Lung (tissue), 12 donors: ENCODE results near the gene LYRM7. TPM values are rescaled to one million over a fixed set of nuclear protein-coding genes. Genes with fewer than 3 reads are reported as not detected.

ENCODE experiments used
- ATAC-seq: fragments of 200-7000 bp; cut with Tn5 transposase; one replicate; pipeline ENCODE4 v1.9.1; 2020; ENCODE audit warnings: moderate number of reproducible peaks; ENCODE audit not compliant: insufficient read depth, low FRiP score
- DNase-seq, 3 donors: peaks; one replicate each; pipeline ENCODE4 v3.0.0-alpha.2; 2013 to 2017
- H3K27ac ChIP-seq, 2 donors: one replicate each; pipeline ENCODE4 v1.5.1; 2013; ENCODE audit warnings: mild to moderate bottlenecking in 2 of 2, moderate library complexity in 2 of 2, control low read depth in 1 of 2, inconsistent platforms in 1 of 2, low read depth in 1 of 2, low read length in 1 of 2
- H3K27me3 ChIP-seq, 3 donors: one replicate each; pipeline ENCODE4 v1.5.1; 2013; ENCODE audit warnings: low read length in 2 of 3; ENCODE audit not compliant: control insufficient read depth in 3 of 3, insufficient read depth in 3 of 3
- H3K36me3 ChIP-seq, 4 donors: one replicate each; pipeline ENCODE4 v1.5.1; 2013; ENCODE audit warnings: low read length in 4 of 4, mild to moderate bottlenecking in 1 of 4, moderate library complexity in 1 of 4; ENCODE audit not compliant: control insufficient read depth in 4 of 4, insufficient read depth in 4 of 4
- H3K4me1 ChIP-seq, 5 donors: one replicate each; pipeline ENCODE4 v1.5.1; 2013; ENCODE audit warnings: low read length in 5 of 5, mild to moderate bottlenecking in 2 of 5, moderate library complexity in 1 of 5; ENCODE audit not compliant: control insufficient read depth in 5 of 5, insufficient read depth in 5 of 5
- H3K4me3 ChIP-seq: one replicate; pipeline ENCODE4 v1.5.1; 2013; ENCODE audit warnings: mild to moderate bottlenecking, control low read depth, moderate library complexity
- H3K9ac ChIP-seq, 2 donors: one replicate each; pipeline ENCODE4 v1.5.1; 2013; ENCODE audit warnings: low read length in 2 of 2, control low read depth in 1 of 2; ENCODE audit not compliant: insufficient read depth in 1 of 2
- H3K9me3 ChIP-seq, 4 donors: one replicate each; pipeline ENCODE4 v1.5.1; 2013; ENCODE audit warnings: low read length in 3 of 4, mild to moderate bottlenecking in 1 of 4, moderate library complexity in 1 of 4; ENCODE audit not compliant: control insufficient read depth in 4 of 4, insufficient read depth in 3 of 4
- WGBS, 2 donors: extraction: QIAGEN DNeasy Blood & Tissue Kit; methylation state at CpG; one replicate each; pipeline ENCODE4 v1.1.7; 2013; 5-methylcytosine and 5-hydroxymethylcytosine counted together
- polyA plus RNA-seq, 2 donors: library from polyadenylated mRNA; stranded (reverse); fragments of 200-250 nt; gene quantifications; one replicate each; pipeline ENCODE4 v1.2.1, GENCODE V29; 2013
- total RNA-seq, 2 donors: library from RNA; depleted of rRNA in 1 of 2; stranded (reverse); fragments of >200 nt in 1 of 2; gene quantifications; one replicate each; pipeline ENCODE4 v1.2.1, GENCODE V29; 2014 to 2021
- TF ChIP-seq, protein P1 (sequence below): IDR thresholded peaks from 2 replicates; pipeline ENCODE4 v1.5.1; 2012; ENCODE audit warnings: mild to moderate bottlenecking; ENCODE audit errors: control extremely low read depth, extremely low read depth
- donor health status: control.
- donor health status: control.
- donor health status: Bipolar disorder and iron deficiency.
- donor health status: healthy.
- donor health status: DM: yes; HTN: yes; CAD: no.

Gene LYRM7
- total and polyA plus RNA-seq, 4 donors: 3.1 to 10.9 (median 4.6) TPM

DNA sequence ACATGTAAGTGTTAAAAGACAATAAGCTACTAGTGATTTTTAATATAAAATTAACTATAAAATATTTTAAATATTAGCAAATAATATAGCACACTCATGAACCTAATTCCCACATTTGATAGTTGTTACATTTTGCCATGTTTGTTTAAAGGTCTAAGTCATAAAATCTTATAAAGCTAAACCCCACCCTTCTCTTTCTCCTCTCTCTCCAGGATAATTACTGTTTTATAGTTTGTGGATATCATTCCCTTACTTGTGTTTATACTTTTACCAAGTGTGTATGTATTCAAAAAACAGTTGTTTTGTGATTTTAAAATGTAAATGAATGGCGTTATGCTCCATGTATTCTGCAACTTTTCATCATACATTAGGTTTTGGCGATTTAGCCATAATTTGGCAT, 34.2 kb downstream of the LYRM7 start:
- no peaks in the 10 kb centered on the region for H3K36me3 ChIP-seq
- H3K9ac ChIP-seq: no peak overlapping the region
- TF ChIP-seq, protein P1, sequence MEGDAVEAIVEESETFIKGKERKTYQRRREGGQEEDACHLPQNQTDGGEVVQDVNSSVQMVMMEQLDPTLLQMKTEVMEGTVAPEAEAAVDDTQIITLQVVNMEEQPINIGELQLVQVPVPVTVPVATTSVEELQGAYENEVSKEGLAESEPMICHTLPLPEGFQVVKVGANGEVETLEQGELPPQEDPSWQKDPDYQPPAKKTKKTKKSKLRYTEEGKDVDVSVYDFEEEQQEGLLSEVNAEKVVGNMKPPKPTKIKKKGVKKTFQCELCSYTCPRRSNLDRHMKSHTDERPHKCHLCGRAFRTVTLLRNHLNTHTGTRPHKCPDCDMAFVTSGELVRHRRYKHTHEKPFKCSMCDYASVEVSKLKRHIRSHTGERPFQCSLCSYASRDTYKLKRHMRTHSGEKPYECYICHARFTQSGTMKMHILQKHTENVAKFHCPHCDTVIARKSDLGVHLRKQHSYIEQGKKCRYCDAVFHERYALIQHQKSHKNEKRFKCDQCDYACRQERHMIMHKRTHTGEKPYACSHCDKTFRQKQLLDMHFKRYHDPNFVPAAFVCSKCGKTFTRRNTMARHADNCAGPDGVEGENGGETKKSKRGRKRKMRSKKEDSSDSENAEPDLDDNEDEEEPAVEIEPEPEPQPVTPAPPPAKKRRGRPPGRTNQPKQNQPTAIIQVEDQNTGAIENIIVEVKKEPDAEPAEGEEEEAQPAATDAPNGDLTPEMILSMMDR: no peak
- WGBS, 2 donors: 91 to 94% methylated on average over 2 of the region's 2 CpGs
- no peak overlapping the region for H3K4me3 ChIP-seq
- ATAC-seq (no peak), DNase-seq (no peak)
- no peak overlapping the region for H3K27ac ChIP-seq
- no peaks in the 10 kb centered on the region for H3K27me3 ChIP-seq
- H3K4me1 ChIP-seq: no peaks in the 10 kb centered on the region
- no peaks in the 10 kb centered on the region for H3K9me3 ChIP-seq

DNA sequence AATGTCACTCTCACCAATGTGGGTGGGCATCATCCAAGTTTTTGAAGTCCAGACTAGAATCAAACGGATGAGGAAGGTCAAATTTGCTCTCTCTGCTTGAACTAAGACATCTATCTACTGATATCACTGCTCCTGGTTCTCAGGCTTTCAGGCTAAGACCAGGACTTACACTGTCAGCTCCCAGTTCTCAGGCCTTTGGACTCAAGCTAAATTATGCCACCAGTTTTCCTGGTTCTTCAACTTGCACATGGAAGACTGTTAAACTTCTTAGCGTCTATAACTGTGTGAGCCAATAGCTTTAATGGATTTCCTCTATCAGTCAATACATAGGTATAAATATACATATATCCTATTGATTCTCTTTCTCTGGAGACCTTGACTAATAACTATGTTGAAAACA, 35.3 kb downstream of the LYRM7 start:
- H3K9ac ChIP-seq: no peak overlapping the region
- H3K4me3 ChIP-seq: no peak overlapping the region
- H3K9me3 ChIP-seq: no peaks in the 10 kb centered on the region
- no peaks in the 10 kb centered on the region for H3K27me3 ChIP-seq
- DNase-seq (no peak), ATAC-seq (no peak)
- H3K4me1 ChIP-seq: no peaks in the 10 kb centered on the region
- H3K36me3 ChIP-seq: no peaks in the 10 kb centered on the region
- TF ChIP-seq, protein P1: no peak
- no peak overlapping the region for H3K27ac ChIP-seq
- 88 to 99% methylated on average over 2 of the region's 2 CpGs for WGBS, 2 donors

DNA sequence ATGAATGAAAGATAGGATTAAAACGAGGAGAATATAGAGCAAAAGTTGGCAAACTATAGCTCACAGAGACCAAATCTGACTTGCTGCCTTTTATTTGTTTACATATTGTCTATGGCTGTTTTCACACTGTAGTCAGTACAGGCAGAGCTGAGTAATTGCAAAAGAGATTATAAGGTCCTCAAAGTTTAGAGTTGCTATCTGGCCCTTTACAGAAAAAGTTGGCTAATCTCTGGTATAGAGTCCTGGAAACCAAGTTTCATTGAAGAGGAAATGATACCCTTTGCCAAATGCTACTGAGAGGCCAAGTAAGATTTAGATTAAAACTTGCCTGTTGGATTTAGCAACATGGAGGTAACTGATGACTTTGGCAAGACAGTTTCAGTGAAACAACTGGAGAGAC, 36.0 kb downstream of the LYRM7 start:
- 61 to 69% methylated on average over 1 of the region's 1 CpG for WGBS, 2 donors

DNA sequence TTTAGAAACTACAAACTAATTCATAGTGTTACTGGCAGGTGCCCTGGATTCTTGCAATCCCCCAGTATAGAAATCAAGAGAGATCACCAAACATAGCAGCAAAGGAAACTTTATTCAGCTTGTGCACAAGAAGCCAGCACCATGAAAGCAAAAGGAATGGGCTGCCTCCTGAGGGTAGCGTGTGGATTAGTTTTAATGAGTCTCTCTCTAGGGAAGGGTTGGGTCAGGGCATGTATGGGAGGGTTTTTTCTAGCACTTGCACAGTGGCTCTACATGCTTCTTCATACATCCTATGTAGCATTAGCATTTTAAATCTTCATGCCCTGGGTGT, 38.4 kb downstream of the LYRM7 start:
- Histone ChIP-seq H3K36me3 (no peaks in the 10 kb centered on the region), H3K4me1 (no peaks in the 10 kb centered on the region), H3K9me3 (no peaks in the 10 kb centered on the region), H3K9ac (no peak overlapping the region), H3K27ac (no peak overlapping the region), H3K27me3 (no peaks in the 10 kb centered on the region), H3K4me3 (no peak overlapping the region)
- ATAC-seq: no peak
- TF ChIP-seq, protein P1: no peak
- DNase-seq: no peak
- 40 to 72% methylated on average over 1 of the region's 1 CpG for whole genome bisulfite sequencing, 2 donors

More for the DNA sequence above, 36.0 kb downstream of the LYRM7 start:
- H3K4me3 ChIP-seq: no peak overlapping the region
- H3K9ac ChIP-seq: no peak overlapping the region
- no peaks in the 10 kb centered on the region for H3K36me3 ChIP-seq
- H3K27me3 ChIP-seq: no peaks in the 10 kb centered on the region
- TF ChIP-seq, protein P1: no peak
- no peak overlapping the region for H3K27ac ChIP-seq
- H3K4me1 ChIP-seq: no peaks in the 10 kb centered on the region
- peak in 2 of 3 donors; percentile 15 to 16 for DNase-seq
- ATAC-seq: no peak
- H3K9me3 ChIP-seq: no peaks in the 10 kb centered on the region
